Activated CD4-positive, alpha-beta T cell treated with anti-CD3 and anti-CD28 coated beads for 4 hours (primary cell): ENCODE measurements around the gene TRIM38.
"Not testable (repeated sequence)": the region's sequence is repeated elsewhere in the genome, so short reads cannot be mapped to it uniquely, and the experiment has no call there.

Experiments used
- DNase-seq, 2 donors: peaks; one replicate each; pipeline ENCODE4 v3.0.0-alpha.2; 2020

The TRIM38 gene

DNA sequence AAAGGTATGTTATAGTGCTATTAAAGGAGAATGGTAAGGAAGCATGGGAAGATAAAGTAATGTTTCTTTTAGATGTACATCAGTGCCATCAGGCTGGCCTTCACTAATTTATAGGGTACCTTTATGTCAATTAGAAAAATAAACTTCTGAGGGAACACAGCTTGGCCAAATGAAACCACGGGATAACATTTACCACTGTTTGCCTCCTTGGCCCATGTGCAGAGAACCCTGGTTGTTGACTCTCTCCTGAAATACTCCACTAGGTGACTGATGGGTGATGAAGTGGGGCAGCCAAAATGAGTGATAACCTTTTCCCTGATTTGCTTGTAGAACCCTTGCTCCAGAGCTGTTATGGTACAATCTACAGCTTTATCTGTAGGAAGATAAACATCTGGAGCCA, 9.5 kb downstream of the TRIM38 start:
- DNase-seq = no peak

DNA sequence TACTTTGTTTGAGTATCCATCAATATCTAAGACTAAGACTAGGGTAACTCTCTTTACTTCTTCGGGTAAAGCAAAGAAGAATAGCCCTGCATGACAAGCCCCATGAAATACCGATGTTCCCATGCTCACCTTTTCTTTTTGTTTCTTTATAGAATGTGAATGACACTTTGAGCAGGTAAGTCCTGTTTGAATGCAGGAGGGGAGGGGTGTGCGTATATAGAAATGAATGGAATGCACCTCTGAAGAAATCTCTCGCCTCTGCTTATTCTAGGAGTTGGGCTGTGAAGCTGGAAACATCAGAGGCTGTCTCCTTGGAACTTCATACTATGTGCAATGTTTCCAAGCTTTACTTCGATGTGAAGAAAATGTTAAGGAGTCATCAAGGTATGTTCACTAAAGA, 10.3 kb downstream of the TRIM38 start:
- no peak for DNase-seq

DNA sequence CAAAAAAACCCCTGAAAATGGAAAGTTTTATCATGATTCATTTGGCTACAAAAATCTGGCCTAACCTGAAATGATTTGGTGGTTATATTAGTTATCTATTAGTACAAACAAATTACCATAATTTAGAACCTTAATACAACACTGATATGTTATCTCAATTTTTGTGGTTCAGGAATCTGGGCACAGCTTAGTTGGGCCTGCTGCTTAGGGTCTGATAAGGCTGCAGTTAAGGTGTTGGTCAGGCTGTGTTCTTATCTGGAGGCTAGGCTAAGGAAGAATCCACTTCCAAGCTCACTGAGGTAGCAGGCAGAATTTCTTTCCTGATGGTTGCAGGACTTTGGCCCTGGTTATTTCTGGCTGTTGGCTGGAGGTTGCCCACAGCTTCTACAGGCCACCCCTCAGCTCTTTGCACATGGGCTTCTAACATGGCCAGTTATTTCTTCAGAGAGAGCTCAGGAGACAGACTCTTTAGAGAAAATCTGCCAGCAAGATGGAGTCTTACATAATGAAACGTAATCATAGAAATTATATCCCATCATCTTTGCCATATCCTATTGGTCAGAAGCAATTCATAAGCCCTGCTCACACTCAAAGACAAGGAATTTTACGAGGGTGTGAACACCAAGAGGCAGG, 11.4 kb downstream of the TRIM38 start:
- DNase-seq = no peak

DNA sequence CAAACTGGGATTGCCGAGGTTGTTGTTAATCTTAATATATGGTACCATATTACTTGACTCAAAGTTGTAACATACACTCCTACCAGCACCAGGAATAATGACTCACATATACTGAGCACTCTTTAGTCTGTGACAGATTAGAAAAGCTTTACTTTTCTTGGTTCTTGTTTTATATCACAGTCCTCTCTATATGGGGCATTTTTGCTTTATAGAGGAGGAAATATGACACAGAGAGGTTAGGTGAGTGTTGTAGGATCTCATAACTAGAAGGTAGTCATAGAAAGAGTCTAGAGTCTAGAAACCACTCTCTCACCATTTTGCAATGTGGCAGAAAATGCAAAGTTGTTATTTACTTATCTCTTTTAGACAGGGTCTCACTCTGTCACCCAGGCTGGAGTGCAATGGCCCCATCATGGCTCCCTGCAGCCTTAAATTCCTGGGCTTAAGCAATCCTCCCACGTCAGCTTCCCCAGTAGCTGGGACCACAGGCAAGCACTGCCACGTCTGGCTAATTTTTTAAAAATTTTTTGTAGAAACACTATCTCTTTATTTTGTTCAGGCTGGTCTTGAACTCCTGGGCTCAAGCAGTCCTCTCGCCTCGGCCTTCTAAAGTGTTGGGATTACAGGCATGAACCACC, 13.4 kb downstream of the TRIM38 start:
- no peak for DNase-seq

DNA sequence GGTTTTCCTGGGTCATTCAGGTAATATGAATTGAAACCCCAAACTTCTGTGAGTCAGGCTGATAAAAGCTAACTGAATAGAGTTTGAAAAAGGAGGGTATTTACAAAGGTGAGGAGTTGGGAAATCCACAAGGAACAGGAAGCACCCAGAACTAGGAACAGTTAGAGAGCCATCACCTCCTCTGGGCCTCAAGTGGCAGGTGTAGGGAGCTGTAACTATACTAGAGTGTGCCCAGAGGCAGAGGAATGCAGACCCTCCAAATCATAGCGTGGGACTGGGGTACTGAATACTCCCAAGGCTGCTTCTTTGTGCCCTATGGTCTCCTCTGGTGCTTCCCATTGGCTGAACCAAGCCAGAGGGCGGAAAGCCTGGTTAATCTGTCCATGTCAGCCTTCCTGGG, 18.3 kb downstream of the TRIM38 start:
- no peak for DNase-seq

DNA sequence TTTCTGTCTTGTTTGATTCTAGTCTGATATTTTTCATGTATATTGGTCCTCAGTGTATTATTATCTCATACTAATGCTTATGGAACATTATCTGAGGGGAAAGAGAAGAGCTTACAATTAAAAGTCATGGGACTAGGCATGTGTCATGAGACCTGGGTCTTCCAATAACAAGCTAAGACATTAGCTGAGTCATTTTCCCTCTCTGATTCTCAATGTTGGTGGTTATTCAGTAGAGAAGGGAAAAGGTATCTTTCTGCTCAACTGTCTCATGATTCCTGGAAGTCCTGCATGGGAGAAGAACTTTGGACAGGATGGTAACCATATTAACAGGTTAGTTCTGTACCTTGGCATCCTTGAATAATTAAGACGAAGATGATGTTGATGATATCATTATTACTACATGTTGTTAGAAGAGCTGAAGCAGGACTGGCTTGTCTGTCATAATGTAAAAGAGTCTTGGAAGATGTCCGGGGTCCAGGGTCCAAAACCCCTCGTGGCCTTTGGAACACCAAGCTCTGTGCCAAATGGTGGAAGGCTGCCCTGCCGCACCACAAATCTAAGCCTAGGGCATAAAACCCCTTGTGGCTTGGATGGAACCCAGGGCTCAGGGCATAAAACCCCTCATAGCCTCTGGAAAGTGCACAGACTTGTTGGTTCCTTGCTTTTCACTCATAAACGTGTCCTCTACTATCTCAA, 19.1 kb downstream of the TRIM38 start:
- DNase-seq = no peak

DNA sequence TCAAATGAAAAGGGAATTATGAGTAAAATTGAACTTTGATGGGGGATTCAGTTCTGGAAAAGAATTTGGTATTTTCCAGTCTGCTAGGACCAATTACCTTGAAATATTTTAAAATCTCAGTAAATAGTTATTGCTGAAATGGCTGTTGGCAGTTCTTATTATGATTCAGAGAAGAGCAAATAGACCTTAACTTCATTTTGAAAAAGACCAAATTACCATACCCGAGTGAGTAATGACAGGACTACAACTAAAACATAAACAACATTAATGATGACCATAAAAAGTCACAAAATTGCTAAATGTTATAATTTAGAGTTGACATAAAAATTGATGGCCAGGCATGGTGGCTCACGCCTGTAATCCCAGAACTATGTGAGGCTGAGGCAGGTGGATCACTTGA, 21.7 kb downstream of the TRIM38 start:
- DNase-seq = no peak

DNA sequence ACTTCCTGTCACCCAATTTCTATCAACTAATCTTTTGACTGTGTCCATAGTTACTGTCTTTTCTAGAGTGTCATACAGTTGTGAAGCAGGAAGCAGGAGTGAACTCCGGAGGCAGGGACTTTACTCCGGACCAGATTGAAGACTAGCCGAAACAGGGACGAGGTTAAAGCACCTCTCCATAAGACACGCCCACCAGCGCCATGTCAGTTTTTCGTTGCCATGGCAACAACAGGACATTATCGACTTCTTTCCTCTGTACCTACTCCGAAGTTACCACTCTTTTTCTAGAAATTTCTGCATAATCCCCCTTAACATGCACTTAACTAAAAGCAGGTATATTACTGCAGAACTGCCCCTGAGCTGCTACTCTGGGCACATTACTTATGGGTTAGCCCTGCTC, 25.2 kb downstream of the TRIM38 start:
- DNase-seq = no peak

DNA sequence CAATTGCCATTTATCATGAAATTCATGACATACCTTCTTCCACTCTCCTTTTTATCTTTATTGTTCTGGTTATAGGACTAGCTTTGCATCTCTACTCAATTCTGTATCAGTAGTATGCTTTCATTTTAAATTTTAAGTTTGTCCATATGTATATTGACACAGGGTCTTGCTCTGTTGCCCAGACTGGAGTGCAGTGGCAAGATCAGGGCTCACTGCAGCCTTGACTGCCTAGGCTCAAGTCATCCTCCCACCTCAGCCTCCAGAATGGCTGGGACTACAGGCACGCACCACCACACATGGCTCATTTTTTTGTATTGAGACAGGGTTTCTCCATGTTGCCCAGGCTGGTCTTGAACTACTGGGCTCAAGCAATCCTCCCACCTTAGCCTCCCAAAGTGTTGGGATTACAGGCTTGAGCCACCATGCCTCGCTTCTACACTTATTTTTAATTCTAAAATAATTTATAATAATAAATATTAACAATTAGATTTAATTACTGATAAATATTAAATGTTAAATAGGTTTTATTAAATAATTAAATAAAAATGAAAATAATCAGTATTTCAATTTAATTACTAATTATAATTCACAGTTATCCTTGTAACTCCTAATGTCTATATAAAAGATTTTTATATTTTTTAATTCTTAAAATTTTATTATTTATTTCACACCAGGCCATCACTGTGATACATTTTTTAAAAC, 27.7 kb downstream of the TRIM38 start:
- DNase-seq = no peak

DNA sequence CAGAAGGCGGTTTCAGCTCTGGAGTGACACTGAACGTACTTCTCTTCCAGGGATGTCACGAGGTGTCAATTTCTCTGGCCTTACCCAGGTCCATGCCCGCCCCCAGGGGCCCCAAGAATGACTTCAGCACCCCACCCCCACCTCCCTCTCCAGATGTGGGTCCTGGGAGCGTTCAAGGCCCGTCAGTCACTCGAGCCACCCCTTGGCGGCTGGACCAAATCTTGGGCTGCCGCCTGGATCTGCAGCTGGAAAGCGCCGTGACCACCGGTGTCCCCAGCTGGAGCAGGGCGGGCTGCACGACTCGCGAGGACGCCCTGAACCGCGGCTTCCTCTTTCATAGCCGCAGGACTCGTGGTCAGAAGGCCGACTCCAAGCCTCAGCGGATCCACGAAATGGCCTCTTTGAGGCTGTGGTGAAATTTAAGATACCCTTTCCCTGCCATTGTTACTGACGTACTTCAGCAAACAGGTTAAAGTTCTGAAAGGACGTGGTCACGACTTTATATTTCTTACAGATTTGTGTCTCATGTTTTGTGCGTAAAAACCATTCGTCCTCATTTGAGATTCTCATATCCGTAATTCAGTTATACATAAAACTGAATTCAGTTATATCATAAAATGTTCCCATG, 29.3 kb downstream of the TRIM38 start:
- DNase-seq = peak; percentile 14 to 21

DNA sequence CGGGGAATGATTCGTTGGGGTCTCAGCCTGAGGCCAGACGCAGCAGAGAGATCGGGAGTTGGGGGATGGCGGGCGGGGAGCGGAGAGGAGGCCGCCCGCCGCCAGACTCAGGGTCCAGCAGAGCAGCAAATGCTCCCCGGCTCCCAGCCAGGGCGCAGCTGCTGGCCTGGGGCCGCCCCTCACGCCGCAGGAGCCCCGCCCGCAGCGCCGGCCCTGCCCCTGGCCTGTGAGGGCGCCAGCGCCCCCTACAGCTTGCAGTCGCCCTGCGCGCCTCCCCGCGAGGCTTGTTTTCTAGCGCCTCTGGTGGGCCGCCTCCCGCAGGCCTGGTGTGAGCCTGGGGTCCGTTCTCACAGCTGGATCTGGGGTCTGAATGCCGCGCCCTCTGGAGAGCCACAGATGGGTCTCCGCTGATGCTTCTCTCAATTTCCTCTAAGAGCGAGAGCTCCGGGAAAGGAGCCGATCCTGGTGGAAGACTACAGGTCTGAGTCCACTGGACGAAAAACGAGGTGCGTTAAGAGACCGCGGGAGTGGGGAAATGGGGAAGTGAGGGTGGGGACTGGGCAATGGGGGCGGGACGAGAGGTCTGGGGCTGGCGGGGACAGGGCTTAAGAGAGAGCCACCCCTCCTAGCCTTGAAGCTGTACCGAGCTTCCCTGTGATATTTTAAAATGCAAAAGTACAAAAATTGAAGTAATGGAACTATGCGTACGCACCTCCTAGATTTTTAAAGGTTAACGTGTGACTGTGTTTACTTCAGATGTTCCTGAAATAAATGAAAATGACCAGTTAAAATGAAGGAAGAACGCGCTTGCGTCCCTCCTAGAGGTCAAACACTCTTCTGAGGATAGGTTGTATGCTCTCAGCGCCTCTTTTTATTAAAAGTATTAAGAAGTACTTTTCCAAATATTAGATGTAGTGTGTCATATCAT, 30.1 kb downstream of the TRIM38 start:
- peak; percentile 87 to 94 for DNase-seq

DNA sequence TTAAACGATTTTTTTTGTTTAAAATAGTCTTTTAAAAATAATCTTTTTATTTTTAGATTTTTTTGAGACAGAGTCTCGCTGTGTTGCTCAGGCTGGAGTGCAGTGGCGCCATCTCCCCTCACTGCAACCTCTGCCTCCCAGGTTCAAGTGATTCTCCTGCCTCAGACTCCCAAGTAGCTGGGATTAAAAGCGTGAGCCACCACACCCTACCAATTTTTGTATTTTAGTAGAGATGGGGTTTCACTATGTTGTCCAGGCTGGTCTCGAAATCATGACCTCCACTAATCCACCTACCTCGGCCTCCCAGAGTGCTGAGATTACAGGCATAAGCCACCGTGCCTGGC, 30.7 kb downstream of the TRIM38 start:
- not testable (repeated sequence) for DNase-seq

DNA sequence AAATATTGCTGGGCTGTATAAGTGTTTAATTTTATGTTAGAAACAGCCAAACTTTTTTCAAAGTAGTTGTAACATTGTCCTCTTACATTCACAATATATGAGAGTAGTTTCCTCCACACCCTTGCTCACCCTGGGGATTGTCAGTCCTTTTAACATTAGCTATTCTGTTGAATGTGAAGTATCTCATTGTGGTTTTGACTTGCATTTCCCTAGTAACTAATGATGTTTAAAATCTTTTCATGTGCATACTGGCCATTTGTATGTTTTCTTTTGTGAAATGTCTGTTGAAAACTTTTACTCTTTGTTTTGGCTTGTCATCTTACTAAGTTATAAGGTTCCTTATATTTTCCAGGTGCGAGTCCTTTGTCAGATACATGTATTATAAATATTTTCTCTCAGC, 32.9 kb downstream of the TRIM38 start:
- no peak for DNase-seq

DNA sequence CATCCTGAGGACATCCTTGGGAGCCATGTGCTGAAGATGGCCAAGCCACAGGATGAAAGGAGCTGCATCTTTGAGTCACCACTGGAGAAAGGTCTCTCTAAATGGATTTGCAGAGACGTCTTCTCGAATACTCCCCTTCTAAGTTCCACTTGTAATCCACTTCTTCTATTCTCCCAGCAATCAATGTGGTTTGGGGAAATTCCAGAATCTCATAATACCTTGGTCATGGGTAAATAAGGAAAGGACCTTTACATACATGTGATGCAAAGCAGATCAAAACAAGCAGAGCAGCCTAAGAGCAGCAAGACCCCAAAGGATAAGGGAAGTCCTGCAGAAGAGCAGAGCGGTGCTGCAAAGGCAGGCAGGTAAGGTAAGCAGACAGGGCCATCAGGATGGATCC, 35.3 kb downstream of the TRIM38 start:
- no peak for DNase-seq

DNA sequence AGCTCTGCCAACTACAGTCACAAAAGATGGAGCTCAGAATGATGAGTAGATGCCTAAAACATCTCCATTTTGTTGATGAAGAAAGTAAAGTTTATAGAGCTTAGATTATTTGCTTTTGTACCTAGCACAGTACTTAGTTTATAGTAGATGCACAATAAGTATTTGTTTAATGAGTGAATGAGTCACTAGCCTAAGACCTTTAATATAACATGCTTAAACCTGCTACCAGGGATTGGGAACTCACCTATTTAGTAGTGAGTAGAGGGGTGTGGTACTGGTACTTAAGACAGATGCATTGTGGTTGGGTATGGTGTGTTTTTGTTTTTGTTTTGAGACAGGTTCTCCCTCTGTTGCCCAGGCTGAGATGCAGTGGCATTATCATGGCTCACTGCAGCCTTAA, 35.8 kb downstream of the TRIM38 start:
- no peak for DNase-seq

DNA sequence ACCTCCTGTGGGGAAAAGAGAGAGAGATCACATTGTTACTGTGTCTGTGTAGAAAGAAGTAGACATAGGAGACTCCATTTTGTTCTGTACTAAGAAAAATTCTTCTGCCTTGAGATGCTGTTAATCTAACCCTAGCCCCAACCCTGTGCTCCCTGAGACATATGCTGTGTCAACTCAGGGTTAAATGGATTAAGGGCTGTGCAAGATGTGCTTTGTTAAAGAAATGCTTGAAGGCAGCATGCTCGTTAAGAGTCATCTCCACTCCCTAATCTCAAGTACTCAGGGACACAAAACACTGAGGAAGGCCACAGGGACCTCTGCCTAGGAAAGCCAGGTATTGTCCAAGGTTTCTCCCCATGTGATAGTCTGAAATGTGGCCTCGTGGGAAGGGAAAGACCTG, 36.6 kb downstream of the TRIM38 start:
- DNase-seq = not testable (repeated sequence)

DNA sequence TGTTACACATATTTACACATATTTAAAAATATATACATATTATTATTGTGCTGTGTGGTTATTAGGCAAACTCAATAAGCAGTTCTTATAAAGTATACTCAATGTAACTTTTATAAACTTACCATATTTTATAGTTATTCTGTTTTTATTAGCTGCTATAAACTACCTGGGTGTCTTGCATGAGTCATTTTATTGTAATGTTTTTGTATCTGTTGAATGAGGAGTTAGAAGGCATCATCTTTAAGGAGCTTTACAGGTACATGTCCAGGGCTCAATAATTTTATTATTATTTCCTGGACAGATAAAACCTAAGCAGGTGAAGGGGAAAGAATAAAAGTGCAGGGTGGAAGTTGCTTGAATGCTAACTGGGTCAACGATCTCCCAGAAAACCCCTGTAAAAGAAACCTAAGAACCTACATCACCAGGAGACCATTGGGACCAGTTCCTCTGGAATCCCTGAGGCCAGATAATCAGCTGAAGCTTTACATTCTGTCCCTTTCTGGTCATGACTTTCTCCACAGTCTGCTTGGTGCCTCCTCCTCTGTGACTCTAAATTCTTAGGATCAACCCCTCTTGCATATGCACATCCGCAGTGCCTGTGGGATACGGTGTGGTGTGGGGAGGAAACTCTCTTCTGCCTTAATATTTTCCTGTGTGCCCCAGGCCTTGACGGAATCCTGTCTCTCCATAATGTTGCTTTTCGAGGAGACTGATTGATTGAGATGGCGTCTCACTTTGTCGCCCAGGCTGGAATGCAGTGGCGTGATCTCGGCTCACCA, 38.0 kb downstream of the TRIM38 start:
- no peak for DNase-seq

DNA sequence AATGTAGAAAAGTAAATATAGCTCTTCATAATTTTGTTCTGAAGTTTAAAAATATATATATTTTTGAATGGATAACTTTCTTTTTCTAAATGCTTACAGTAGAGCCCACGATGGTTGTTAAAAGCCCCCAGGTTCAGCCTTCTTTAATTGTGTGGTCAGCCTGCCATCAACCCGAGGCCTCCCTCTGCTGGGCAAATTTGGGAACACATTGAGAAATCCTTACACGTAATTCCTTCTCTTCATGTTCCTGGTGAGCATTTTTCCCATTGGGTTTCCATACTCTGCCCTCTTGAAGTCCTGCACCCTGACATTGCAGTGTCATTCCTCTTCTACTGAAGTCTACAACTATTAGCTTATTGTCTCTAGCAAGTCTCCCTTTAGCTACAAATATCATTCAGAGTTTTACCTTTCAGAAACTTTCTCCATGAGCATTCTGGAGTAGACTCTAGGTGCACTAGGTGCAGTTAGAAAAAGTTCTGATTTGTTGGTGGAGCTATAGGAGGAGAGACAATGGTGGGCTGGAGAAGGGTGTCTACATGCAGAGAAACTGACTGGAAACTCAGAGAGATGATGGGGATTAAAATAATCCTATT, 40.6 kb downstream of the TRIM38 start:
- DNase-seq = peak; percentile 26 to 59

DNA sequence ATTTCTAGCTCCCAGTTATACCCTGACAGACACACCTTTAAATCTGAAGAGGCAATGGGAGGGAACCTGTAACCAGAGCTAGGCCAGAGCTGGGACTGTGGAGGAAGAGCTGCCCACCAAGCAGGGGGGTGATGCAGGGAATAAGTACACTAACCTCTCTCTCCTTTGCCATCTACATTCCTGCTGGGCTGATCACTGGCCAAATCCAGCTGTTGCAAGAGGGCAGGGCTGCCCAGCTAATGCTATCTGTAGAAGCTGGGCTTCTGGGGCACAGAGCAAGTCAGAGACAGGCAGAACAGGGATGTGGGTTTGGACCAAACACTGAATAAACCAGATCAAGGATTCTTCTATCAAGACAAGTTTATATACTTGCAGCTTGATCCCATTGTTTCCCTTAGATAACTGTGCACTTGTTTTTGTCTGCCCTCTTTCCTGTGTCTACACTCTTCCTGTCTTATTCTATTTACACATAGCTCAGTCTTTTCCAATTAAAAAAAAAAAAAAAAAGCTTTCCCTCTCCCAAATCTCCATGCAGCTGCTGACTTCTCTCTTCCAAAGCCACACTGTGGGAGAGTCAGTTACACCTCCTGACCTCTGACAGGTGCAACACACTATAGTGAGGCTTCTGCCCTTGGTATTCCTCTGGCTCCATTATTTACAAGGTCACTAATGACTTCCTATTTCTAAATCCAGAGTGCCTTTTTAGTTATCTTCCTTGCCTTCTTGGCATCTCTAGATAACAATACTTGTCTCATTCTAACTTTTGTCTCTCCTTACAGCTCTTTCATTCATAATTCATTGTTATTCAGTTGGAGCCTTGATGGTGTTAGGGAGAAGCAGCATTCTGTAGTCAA, 43.7 kb downstream of the TRIM38 start:
- DNase-seq = no peak

DNA sequence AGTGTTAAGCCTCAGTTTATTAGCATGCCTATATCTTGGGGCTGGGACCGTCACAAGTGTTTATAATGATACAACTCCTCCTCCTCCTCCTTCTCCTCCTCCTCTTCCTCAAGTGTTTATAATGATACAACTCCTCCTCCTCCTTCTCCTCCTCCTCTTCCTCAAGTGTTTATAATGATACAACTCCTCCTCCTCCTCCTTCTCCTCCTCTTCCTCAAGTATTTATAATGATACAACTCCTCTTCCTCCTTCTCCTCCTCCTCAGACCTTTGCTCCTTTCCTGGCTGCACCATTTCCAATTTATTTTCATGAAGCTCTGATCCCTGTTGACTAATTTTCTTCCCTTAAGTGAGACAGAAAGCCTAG, 44.3 kb downstream of the TRIM38 start:
- DNase-seq = not testable (repeated sequence)
